HK-2 (cell line): ENCODE data around the gene ONECUT1.

ENCODE experiments used
- DNase-seq: peaks from one replicate; pipeline ENCODE4 v3.0.0-alpha.2; 2018; ENCODE audit not compliant: unreplicated experiment

ONECUT1 gene

DNA sequence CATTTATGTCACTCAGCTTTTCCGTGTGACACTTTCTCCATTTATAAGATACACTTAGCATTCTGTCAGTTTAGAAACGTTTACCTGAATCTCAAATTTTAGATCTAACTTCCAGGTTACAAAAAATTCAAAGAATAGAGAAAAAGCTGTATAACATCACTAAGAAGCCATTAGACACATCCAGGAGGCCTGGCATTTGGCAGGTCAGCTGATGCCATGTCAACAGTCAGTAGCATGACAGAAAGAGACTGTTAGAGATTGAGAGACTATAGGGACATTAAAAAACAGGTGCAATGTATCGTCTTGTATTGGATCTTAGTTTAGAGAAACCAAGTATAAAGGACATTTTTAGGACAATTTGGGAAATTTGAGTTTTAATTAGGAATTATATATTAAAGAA, 57.6 kb downstream of the ONECUT1 start:
- DNase-seq, result no peak

DNA sequence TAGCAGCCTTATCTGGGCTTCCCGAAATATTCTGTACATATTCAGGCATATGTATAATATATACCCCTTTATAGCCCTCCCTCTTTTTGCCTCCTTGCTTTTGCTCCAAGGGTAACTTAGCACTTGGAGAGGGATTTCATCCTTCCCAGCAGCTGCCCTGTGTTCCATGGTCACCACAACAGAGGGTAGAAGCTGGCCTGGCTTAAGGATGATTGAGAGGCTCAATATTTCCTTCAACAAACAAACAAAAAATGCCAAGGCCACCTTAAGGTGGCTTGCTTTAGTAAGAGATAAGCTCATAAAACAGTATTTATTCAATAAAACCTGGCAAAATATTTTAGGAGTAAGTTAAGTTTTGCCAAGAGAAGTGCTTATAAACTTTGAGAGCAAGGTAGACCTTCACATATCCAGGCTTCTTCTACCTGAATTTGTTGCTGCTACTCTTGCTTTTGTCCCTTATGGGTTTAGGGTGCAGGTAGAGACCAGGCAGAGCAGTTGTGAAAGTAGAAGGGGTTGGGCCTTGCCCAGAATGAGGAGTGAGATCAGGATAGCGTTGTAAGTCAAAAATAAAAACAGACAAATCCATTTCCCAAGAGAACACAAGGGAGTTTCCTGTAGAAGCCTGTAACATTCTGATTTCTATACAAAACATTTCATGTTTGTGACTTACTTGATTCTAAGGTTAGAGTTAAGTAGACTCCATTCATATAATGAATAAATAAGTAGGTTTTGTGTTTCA, 58.2 kb downstream of the ONECUT1 start:
- DNase-seq, result no peak

DNA sequence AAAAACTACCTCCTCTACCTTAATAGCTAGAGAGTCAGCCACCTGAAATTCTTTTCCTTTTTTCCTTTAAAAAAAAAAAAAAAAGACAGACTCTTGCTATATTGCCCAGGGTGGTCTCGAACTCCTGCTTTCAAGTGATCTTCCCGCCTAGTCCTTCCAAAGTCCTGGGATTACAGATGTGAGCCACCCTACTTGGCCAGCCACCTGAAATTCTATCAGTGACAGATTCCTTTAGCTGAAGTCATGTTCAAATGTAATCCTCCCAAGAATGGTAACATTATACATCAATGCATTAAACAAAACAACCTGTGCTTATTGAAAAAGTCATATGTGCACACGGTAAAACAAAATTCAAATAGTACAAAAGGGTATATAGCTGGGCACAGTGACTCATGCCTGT, 59.1 kb downstream of the ONECUT1 start:
- DNase-seq, result no peak

DNA sequence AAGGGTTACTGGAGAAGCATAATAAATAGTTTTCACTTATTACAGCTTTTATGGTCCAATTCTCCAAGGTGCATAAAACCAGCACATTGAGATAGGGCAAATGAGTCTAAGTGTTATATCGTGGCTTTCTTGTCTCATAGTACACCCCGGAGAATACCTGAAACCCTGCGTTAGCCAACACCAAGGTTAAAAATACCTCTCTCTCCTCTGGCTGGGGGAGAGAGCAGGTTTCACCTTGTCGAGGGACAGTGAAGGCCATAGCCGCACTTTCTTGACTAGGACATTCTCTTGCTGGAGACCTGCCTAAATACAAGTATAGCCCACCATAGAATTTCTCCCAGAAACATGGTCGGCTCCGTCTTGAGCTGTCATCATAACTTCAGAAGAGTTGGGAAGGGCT, 59.5 kb downstream of the ONECUT1 start:
- no peak for DNase-seq

DNA sequence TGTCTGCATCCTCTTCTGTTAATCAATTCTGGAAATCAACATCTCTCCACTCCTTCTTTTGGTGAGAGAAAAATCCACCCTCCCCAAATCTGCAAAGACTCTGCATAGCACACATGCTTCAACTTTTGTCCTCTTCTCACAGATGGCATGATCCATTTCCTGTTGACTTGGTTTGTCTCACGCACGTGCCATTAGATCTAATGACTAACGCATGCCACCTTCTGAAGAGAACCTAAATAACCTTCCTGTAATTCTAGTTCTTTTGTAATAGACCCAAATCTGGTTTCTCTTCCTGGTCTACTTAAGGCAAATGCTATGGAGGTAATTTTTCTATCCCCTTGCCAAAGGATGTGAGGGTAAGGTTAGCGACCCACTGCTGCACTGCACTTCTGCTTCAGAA, 60.0 kb downstream of the ONECUT1 start:
- no peak for DNase-seq

DNA sequence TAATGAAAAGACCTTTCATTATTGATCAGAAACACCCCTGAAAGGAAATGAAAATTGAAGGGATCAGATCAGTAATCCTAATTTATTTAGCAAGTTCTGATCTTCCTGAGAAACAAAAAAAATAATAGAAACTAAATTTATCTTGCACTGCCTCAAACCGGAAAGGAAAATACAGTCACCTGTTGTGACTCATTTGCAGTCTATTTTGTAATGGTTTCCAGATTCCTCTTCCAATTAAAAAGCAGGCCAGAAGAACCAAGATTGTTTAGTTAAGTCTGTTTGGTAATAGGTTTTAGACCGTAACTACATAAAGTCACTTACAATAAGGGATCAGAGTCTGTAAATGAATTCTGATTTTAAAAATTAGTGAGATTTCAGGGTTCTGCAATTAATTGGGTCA, 61.2 kb downstream of the ONECUT1 start:
- no peak for DNase-seq

DNA sequence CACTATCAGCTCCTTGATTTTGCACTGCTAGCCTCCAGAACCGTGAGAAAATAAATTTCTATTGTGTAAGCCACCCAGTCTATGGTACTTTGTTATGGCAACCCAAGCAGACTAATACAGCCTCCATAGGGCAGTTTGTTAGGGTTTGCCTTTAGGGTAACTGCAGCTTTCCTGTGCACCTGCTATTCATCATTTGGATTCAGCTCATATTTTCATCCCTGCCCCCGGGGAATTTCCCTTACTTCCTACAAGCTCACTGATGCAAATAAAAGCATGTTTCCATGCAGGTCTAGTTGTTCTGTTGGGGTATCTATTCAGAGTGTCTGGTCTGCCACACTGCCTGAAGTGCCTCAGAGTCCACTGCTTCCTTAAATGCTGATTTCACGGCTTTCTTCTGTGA, 62.3 kb downstream of the ONECUT1 start:
- no peak for DNase-seq

DNA sequence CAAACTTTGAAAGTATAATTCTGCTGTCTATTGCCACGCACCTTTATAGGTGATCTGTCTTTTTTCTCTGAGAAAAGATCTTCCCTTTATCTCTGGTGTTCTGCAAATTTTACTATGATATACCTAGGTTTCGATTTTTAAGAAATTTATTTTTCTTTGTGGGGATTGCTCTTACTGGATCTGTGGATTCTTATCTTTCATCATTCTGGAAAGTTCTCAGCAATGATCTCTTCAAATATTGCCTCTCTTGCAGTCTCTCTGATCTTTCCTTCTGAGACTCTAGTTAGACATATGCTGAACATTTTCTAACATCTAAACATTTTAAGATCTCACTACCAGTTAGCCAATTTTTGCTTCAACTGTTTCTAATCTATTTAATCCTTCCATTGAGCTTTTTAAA, 63.9 kb downstream of the ONECUT1 start:
- DNase-seq, result no peak

DNA sequence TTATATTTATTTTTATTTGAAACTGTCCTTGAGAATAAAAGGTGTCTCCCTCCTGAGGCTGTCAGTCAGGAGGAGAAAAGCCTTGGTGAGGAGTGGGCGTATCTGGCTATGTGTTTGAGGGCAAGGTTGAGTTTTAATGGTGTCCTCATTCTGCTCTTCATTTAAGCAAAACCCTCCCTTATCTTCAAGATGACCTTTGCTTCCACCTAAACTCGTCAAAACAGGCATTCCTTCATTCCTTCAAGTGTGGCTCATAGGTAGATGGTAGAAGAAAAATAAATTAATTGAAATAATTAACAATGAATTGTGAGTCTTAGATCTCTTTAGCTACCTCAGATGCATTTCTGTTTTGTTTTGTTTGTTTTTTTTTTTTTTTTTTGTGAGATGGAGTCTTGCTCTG, 71.6 kb downstream of the ONECUT1 start:
- no peak for DNase-seq

DNA sequence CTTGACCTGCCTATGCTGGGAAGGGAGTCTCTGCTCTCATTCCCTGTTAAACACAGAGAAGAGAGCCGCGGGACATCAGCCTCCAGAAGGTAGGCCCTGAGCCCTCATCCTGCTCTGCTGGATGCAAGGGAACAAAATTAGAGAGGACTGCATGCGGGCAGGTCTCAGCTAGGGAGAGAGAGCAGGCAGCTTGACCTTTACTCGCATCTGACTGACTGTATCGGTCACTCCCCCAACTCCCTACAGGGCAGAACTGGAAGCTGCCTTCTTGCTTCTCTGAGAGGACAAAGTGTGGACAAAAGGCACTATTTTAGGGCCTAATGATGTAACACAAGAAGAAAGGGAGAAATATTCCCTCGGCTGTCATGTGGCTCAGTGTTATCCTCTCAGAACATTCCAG, 72.2 kb downstream of the ONECUT1 start:
- DNase-seq, result no peak

DNA sequence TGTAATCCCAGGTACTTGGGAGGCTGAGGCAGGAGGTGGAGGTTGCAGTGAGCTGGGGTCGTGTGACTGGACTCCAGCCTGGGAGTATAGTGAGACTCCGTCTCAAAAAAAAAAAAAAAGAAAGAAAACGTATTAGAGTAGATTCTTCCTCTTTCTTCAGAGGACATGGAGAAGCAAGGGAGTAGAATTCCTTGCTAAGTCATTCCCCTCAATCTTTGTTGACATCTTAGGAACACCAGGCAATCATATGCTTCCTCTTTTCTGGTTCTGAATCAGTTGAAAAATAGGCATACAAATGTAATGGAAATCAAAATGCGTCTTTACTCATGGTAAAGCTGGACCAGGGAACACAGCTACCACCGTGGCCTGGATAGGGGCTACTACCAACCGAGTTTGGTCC, 72.7 kb downstream of the ONECUT1 start:
- DNase-seq, result no peak

DNA sequence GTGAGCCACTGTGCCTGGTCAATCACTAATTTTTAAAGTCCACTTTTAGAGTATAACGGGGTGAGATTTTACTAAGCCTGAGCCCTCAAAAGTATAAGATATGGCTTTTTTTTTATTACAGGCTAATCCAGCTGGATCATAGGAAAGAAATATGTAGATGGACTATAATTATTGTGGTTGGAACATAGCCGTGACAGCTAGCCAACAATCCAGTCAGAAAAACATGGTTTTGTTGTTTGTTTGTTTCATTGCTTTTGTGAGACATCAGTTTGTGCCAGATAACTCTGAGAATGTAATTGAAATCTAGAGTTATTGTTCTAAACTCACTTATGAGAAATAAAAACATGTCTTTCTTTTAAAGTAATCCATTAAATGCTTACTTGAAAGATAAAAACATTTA, 73.6 kb downstream of the ONECUT1 start:
- no peak for DNase-seq

DNA sequence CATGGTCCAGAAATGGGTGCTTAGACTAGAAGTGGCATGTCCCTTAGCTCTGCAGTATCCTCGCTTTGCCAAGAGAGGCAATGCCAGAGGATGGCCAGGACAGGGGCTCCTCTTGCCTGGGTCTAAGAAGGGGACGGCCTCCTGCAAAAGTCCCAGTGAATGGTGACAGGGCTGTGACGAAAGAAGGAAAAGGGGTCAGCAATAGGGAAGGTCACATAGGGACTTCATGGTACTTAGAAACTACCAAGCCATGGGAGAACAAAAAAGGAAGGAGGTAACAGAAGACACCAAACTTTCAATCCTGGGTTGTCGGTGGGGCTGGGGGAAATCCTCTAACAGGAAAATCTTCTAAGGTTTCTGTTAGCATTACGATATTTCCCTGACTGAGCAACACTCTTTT, 74.7 kb downstream of the ONECUT1 start:
- DNase-seq, result no peak

DNA sequence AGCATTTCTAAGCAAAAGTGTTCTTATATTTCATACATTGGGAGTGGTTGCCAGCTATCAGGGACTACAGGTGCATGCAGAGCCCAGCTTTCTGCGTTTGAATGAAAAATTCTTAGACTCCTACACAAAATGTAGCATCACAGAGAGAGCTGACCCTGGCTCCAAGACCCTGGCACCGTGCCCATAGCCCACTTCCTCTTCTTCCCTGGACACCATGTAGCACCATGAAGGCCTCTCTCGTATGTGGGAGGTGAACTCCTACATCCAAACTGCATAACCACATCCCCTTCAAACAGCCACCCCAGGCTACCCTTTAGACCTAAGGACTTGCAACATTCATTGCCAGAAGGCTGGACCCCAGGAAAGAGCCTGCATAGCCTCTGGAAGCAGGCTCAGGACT, 75.2 kb downstream of the ONECUT1 start:
- DNase-seq, result no peak

DNA sequence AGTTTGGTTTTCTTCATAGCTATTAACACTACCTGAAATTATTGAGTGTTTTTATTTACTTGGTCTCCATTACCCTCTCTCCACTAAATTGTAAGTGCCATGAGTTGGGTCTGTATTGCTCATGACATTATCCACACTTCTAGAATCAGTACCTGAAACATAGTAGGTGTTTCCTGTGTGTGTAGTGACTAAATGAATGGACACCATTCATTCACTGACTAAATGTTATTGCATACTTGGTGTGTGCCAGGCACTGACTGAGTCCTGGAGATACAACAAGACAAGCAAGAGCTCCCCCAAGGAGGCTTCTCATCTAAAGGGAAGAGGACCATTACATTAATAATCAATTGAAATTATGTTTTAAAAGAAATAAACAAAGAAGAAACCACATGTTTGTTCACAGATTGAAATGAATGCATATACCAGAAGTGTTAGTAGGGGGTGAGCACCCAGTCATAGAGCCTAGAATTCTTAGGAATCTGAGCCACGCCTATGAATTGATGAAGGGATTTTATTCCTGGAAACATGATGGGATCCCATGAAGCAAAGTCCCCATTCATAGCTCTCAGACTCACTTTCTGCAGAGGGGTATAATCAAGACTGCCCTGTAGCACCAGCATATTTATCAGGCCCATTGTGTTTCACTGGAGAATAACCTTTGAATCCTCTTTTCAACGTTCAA, 79.3 kb downstream of the ONECUT1 start:
- no peak for DNase-seq

DNA sequence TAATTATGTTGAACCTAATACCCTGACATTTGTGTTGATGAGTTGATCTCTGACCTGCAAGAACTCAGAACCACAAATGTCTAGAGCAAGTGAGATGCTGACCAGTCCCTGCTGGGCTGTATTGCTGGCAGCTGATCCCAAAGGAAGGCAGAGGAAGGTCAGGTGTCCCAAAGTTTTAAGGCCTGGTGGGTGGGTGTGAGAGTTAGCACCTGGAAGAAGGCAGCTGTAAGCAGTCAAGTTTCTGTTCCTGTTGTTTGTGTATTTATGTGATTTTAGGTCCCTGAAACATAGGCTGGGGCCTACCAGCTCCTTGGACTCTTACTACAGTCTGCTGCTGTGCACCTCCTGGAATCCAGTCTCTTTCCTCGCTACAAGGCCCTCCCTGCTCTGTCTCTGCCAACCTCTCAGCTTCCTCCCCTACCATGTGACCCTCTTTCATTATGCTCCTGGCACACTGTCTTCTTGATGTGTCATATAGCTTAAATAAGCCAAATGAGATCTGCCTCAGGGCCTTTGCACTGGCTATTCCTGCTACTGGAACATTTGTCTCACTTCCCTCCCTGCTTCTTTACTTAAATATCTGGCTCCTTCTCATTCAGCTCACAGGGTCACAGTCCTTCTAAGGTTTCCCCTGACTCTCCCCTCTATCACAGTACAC, 80.0 kb downstream of the ONECUT1 start:
- no peak for DNase-seq

DNA sequence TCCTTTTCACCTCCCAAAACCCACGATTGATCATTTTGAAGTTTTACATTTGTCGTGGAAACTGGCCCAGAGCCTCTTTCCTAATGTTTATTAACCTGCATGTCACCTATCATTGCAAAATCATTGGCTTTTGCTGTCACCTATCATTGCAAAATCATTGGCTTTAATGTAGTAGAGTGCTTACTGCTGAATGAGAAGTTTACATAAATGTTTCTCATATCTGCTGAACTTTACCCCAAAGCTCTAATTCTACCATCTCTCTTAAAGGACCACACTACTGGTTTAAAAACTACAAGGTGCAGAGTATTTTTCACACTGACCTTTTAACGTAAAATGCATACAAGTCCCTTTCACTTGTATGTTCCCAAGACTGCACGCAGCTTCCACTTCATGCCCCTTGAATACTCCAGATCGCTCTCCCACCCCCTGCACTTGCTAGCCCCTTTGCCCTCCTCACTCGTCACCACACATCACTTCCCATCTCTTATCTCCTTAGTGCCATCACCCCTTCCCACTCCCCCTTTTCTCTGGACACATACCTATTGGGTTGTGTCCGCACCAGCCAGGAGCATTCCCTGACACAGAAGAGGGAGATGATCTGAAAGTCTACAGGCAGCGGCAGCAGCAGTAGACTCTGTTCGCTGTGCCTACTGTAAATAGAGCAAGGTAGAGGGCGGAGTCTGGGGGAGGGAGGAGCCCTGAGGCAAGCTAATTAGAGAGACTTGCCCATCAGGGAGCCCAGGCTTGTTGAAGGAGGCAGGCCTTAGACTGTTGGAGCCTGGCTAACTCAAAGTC, 80.8 kb downstream of the ONECUT1 start:
- no peak for DNase-seq
